Activated CD4-positive, CD25-positive, alpha-beta regulatory T cell treated with anti-CD3 and anti-CD28 coated beads, Interleukin-2, amount 50 U/mL, for 16 hours (primary cell): ENCODE data around the gene SLC35F2.
A peak's percentile ranks its signal among the peaks of the same experiment; 100 is the strongest.
"Not testable (repeated sequence)": the region's sequence is repeated elsewhere in the genome, so short reads cannot be mapped to it uniquely, and the experiment has no call there.

Experiments used
- DNase-seq: peaks from one replicate; pipeline ENCODE4 v3.0.0-alpha.2; 2020; ENCODE audit warnings: low read depth, low spot score

Gene SLC35F2

GRCh38 chr11:107858217-107859070 lies at the start of gene SLC35F2:
TSS of gene SLC35F2 (minus strand) at chr11:107858787. CDS start at chr11:107858767, 20 bp downstream.
- peak; percentile 42 for DNase-seq

DNA sequence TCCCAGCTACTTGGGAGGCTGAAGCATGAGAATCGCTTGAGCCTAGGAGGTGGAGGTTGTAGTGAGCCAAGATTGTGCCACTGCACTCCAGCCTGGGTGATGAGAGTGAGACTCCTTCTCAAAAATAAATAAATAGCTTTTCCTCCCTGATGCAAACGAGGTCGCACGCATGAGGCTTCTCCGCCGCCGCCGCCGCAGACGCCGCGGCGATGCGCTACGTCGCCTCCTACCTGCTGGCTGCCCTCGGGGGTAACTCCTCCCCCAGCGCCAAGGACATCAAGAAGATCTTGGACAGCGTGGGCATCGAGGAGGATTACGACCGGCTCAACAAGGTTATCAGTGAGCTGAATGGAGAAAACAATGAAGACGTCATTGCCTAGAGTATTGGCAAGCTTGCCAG lies 49.6 kb upstream of the SLC35F2 start:
- no peak for DNase-seq

DNA sequence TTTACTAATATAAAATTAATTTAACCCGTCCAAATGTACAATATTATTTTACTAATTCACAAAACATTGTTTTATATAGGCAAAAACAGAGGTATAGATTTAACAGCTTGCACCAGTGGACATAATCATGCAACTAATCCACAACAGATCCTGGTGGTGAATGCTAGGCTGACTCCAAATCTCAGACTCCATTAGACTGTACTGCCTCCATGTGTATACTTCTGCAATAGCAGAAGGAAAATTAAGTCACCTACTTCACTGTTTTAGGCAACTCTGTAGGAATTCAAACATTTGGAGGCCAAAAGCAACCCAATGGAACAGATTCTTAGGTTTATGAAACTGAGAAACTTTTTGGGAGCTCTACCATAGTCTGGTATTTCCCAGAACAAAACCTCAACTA lies 39.7 kb upstream of the SLC35F2 start:
- DNase-seq: no peak

- no peak for DNase-seq
Observed at GRCh38 chr11:107882095-107882820, 23.7 kb upstream of the SLC35F2 start.

- not testable (repeated sequence) for DNase-seq
Observed at GRCh38 chr11:107881471-107881870, 22.9 kb upstream of the SLC35F2 start.

- no peak for DNase-seq
Observed at GRCh38 chr11:107876141-107876540, 17.6 kb upstream of the SLC35F2 start.

GRCh38 chr11:107864591-107864990 lies 6.0 kb upstream of the SLC35F2 start:
- no peak for DNase-seq

DNA sequence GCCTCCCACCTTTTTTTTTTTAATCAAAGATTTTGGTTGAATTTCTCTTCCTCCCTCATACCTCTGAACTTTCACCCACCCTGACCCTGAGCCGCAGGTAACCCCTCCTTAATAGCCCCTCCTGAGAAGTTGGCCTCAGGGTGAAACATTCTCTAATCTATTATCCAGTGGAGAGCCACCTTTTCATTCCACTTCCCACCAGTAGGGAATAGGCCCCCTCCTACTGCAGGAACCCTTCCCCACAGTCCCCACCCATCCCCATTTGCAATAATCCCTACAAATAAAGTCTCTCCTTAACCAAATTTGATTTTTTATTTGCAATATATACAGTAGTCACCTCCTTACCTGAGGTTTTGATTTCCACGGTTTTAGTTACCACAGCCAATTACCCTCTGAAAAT lies 2.1 kb upstream of the SLC35F2 start:
- DNase-seq: no peak

- not testable (repeated sequence) for DNase-seq
Observed at GRCh38 chr11:107860240-107860620, 1.6 kb upstream of the SLC35F2 start.

- no peak for DNase-seq
Observed at GRCh38 chr11:107859459-107860239, 1.1 kb upstream of the SLC35F2 start.

- no peak for DNase-seq
Observed at GRCh38 chr11:107857550-107858216, 904 bp downstream of the SLC35F2 start.

DNA sequence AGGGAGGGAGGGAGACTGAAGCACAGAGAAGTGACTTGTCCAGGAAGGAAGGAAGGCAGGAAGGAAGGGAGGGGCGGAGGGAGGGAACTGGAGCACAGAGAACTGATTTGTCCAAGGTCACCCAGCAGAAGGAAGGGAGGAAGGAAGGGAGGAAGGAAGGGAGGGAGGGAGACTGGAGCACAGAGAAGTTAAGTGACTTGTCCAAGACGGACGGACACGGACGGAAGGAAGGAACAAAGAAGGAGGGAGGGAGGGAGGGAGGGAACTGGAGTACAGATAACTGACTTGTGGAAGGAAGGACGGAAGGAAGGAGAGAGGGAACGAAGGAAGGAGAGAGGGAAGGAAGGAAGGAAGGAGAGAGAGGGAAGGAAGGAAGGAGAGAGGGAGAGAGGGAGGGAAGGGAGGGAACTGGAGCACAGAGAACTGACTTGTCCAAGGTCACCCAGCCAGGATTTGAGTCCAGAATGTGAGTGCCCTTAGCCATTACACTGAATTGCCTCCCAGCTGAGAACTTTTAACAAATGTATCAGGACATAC lies 1.5 kb downstream of the SLC35F2 start:
- DNase-seq: no peak

DNA sequence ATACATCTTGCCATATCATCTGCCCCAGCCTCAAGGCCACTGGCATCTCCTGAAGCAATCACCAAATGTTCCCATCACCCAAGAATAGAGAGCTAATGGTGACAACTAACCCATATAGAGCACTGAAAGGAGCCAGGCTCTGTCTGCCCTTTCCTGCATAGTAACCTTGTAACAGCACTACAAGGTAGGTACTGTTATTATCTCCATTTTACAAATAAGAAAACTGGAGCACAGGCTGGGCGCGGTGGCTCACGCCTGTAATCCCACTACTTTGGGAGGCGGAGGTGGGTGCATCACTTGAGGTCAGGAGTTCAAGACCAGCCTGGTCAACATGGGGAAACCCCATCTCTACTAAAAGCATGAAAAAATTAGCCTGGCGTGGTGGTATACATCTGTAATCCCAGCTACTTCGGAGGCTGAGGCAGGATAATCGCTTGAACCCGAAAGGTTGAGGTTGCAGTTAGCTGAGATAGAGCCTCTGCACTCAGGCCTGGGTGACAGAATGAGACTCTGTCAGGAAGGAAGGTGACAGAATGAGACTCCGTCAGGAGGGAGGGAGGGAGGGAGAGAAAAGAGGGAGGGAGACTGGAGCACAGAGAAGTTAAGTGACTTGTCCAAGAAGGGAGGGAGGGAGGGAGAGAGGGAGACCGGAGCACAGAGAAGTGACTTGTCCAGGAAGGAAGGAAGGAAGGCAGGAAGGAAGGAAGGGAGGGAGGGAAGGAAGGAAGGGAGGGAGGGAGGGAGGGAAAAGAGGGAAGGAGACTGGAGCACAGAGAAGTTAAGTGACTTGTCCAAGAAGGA lies 2.2 kb downstream of the SLC35F2 start:
- no peak for DNase-seq

DNA sequence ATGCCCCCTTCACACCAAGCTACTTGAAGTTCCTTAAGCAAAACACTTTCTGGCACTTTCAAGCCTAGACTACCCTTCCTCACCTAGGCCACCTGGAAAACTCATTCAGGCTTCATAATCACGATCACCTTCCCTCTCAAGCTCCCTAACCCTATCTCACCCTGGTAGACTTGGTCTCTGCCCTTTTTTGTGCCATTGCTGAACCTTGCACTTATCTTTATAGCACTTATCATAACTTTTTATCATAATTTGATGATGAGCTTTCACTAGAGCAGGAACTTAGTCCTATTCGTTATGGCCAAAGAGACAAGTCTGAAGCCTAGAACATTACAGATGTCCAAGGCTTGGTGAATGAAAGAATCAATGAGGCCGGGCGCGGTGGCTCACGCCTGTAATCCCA lies 5.5 kb downstream of the SLC35F2 start:
- no peak for DNase-seq

- DNase-seq: no peak
Observed at GRCh38 chr11:107851704-107852310, 6.8 kb downstream of the SLC35F2 start.

GRCh38 chr11:107849790-107850189 lies 8.8 kb downstream of the SLC35F2 start:
- no peak for DNase-seq

- DNase-seq: no peak
Observed at GRCh38 chr11:107848345-107848744, 10.2 kb downstream of the SLC35F2 start.

- DNase-seq: no peak
Observed at GRCh38 chr11:107847184-107847583, 11.4 kb downstream of the SLC35F2 start.

DNA sequence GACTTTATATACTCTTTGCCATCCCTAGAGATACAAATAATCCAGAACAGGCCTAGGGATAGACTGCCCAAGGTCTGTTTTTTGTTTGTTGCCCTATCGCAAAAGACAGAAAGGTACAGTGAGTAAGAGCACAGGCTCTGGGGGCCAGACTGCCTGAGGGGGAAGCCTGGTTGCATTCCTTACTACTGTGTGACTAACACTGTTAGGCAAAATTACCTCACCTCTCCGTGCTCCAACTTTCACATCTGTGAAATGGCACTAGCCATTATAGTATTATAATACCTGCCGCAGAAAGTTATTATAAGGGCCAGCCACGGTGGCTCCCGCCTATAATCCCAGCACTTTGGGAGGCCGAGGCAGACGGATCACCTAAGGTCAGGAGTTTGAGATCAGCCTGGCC lies 14.5 kb downstream of the SLC35F2 start:
- DNase-seq: no peak
